ENCODE data around the gene PPP4R1. TPM values are rescaled to one million over a fixed set of nuclear protein-coding genes. Genes with fewer than 3 reads are reported as not detected.

The PPP4R1 gene
- total RNA-seq, 1 experiment from 2014 or later, result 110 TPM

- TF ChIP-seq, protein P1, sequence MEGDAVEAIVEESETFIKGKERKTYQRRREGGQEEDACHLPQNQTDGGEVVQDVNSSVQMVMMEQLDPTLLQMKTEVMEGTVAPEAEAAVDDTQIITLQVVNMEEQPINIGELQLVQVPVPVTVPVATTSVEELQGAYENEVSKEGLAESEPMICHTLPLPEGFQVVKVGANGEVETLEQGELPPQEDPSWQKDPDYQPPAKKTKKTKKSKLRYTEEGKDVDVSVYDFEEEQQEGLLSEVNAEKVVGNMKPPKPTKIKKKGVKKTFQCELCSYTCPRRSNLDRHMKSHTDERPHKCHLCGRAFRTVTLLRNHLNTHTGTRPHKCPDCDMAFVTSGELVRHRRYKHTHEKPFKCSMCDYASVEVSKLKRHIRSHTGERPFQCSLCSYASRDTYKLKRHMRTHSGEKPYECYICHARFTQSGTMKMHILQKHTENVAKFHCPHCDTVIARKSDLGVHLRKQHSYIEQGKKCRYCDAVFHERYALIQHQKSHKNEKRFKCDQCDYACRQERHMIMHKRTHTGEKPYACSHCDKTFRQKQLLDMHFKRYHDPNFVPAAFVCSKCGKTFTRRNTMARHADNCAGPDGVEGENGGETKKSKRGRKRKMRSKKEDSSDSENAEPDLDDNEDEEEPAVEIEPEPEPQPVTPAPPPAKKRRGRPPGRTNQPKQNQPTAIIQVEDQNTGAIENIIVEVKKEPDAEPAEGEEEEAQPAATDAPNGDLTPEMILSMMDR (IDR thresholded peaks at IDR 0.05; ENCODE audit: unreplicated experiment), result no peak
- intact Hi-C loops (cut with micrococcal nuclease; ENCODE audit: unreplicated experiment), result no loop called here
- no peak for DNase-seq
- Mint-ChIP-seq H3K27me3 (ENCODE audit: unreplicated experiment) (no peaks in the 10 kb centered on the region), H3K36me3 (ENCODE audit: insufficient read depth, unreplicated experiment) (peaks cover 40% of the 10 kb centered on the region), H3K9me3 (ENCODE audit: low read depth, unreplicated experiment) (no peaks in the 10 kb centered on the region), H3K27ac (ENCODE audit: unreplicated experiment) (no peak overlapping the region), H3K4me1 (ENCODE audit: low read depth, unreplicated experiment) (no peaks in the 10 kb centered on the region), H3K4me3 (ENCODE audit: low read depth, unreplicated experiment) (no peak overlapping the region)
- CTCF ChIA-PET, result interaction anchor here (1.2 kb wide), 1 partner anchor 13 kb away, joined by 5 read pairs; no protein-coding TSS in a partner anchor
- no TSS peak for BruUV-seq (replicated peaks)
Observed at GRCh38 chr18:9562584-9562983, 51.8 kb downstream of the PPP4R1 start.

- Mint-ChIP-seq H3K36me3 (ENCODE audit: insufficient read depth, unreplicated experiment) (peaks cover 41% of the 10 kb centered on the region), H3K27me3 (ENCODE audit: unreplicated experiment) (no peaks in the 10 kb centered on the region), H3K9me3 (ENCODE audit: low read depth, unreplicated experiment) (no peaks in the 10 kb centered on the region), H3K4me1 (ENCODE audit: low read depth, unreplicated experiment) (no peaks in the 10 kb centered on the region), H3K4me3 (ENCODE audit: low read depth, unreplicated experiment) (no peak overlapping the region), H3K27ac (ENCODE audit: unreplicated experiment) (no peak overlapping the region)
- CTCF ChIA-PET, result no interaction called here
- no TSS peak for BruUV-seq (replicated peaks)
- no peak for DNase-seq
- TF ChIP-seq, protein P1 (IDR thresholded peaks at IDR 0.05; ENCODE audit: unreplicated experiment), result no peak
- intact Hi-C loops (cut with micrococcal nuclease; ENCODE audit: unreplicated experiment), result no loop called here
Observed at GRCh38 chr18:9561759-9562158, 52.6 kb downstream of the PPP4R1 start.

DNA sequence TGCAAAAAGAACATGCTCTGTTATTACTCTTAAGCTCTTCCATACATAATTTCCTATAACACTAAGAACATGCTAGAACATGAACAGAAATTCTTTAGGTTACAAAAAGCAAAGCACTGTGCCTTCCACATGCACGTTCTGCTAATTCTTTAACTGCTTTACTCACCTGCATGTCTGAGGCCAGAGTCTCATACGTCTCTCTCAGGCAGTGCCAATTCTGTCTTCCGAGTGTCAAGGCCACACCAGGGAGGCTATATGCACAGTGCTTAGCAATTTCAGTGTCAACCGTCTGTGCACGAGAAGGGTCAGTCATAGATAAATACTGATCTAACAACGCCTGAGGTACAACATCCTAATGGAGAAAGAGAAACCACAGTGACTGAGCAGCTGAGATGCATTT lies 55.1 kb downstream of the PPP4R1 start:
- H3K36me3 Mint-ChIP-seq (ENCODE audit: insufficient read depth, unreplicated experiment), result peaks cover 49% of the 10 kb centered on the region
- BruUV-seq (replicated peaks), result no TSS peak
- H3K27me3 Mint-ChIP-seq (ENCODE audit: unreplicated experiment), result no peaks in the 10 kb centered on the region
- CTCF ChIA-PET, result no interaction called here
- H3K4me3 Mint-ChIP-seq (ENCODE audit: low read depth, unreplicated experiment), result no peak overlapping the region
- H3K4me1 Mint-ChIP-seq (ENCODE audit: low read depth, unreplicated experiment), result no peaks in the 10 kb centered on the region
- TF ChIP-seq, protein P1 (IDR thresholded peaks at IDR 0.05; ENCODE audit: unreplicated experiment), result no peak
- no peak for DNase-seq
- H3K9me3 Mint-ChIP-seq (ENCODE audit: low read depth, unreplicated experiment), result no peaks in the 10 kb centered on the region
- intact Hi-C loops (cut with micrococcal nuclease; ENCODE audit: unreplicated experiment), result no loop called here
- no peak overlapping the region for H3K27ac Mint-ChIP-seq (ENCODE audit: unreplicated experiment)

- CTCF ChIA-PET, result no interaction called here
- TF ChIP-seq, protein P1 (IDR thresholded peaks at IDR 0.05; ENCODE audit: unreplicated experiment), result no peak
- Mint-ChIP-seq H3K4me3 (ENCODE audit: low read depth, unreplicated experiment) (no peak overlapping the region), H3K4me1 (ENCODE audit: low read depth, unreplicated experiment) (no peaks in the 10 kb centered on the region), H3K27me3 (ENCODE audit: unreplicated experiment) (no peaks in the 10 kb centered on the region), H3K9me3 (ENCODE audit: low read depth, unreplicated experiment) (no peaks in the 10 kb centered on the region), H3K36me3 (ENCODE audit: insufficient read depth, unreplicated experiment) (peaks cover 52% of the 10 kb centered on the region), H3K27ac (ENCODE audit: unreplicated experiment) (no peak overlapping the region)
- intact Hi-C loops (cut with micrococcal nuclease; ENCODE audit: unreplicated experiment), result no loop called here
- no peak for DNase-seq
- no TSS peak for BruUV-seq (replicated peaks)
Observed at GRCh38 chr18:9558387-9559064, 55.8 kb downstream of the PPP4R1 start.
